ENCODE measurements around the gene DPF3. TPM values are rescaled to one million over a fixed set of nuclear protein-coding genes. Genes with fewer than 3 reads are reported as not detected.

Gene DPF3
- total RNA-seq, 6 experiments from 2014 or later, result 4.1 to 6.6 (median 5.4) TPM

- no peaks in the 10 kb centered on the region for H3K27me3 Mint-ChIP-seq (ENCODE audit: insufficient read depth)
- no peak for DNase-seq
- TF ChIP-seq CTCF (IDR thresholded peaks at IDR 0.05), result no peak
- no peak overlapping the region for H3K4me3 Mint-ChIP-seq
- H3K27ac Mint-ChIP-seq, result no peak overlapping the region
- H3K9me3 Mint-ChIP-seq, result peaks cover 2% of the 10 kb centered on the region
- H3K36me3 Mint-ChIP-seq (ENCODE audit: low read depth), result peaks cover 14% of the 10 kb centered on the region
- H3K4me1 Mint-ChIP-seq (ENCODE audit: low read depth), result peaks cover 55% of the 10 kb centered on the region
These were observed 151.1 kb downstream of the DPF3 start for GRCh38 chr14:72742838-72743195.

GRCh38 chr14:72742118-72742837 is 151.6 kb downstream of the DPF3 start:
- DNase-seq, result no peak
- peaks cover 55% of the 10 kb centered on the region for H3K4me1 Mint-ChIP-seq (ENCODE audit: low read depth)
- no peaks in the 10 kb centered on the region for H3K9me3 Mint-ChIP-seq
- peaks cover 11% of the 10 kb centered on the region; the same call in 1 of the 2 replicates for H3K36me3 Mint-ChIP-seq (ENCODE audit: low read depth)
- TF ChIP-seq CTCF (IDR thresholded peaks at IDR 0.05), result no peak
- no peak overlapping the region for H3K4me3 Mint-ChIP-seq
- H3K27ac Mint-ChIP-seq, result no peak overlapping the region
- no peaks in the 10 kb centered on the region for H3K27me3 Mint-ChIP-seq (ENCODE audit: insufficient read depth)

- DNase-seq, result no peak
- no peak overlapping the region for H3K27ac Mint-ChIP-seq
- TF ChIP-seq CTCF (IDR thresholded peaks at IDR 0.05), result no peak
- H3K9me3 Mint-ChIP-seq, result no peaks in the 10 kb centered on the region
- H3K27me3 Mint-ChIP-seq (ENCODE audit: insufficient read depth), result no peaks in the 10 kb centered on the region
- H3K4me3 Mint-ChIP-seq, result no peak overlapping the region
- peaks cover 11% of the 10 kb centered on the region; the same call in 1 of the 2 replicates for H3K36me3 Mint-ChIP-seq (ENCODE audit: low read depth)
- H3K4me1 Mint-ChIP-seq (ENCODE audit: low read depth), result peaks cover 55% of the 10 kb centered on the region
These were observed 152.1 kb downstream of the DPF3 start for GRCh38 chr14:72741826-72742117.

- TF ChIP-seq CTCF (IDR thresholded peaks at IDR 0.05), result no peak
- DNase-seq, result no peak
- Mint-ChIP-seq H3K27ac (no peak overlapping the region), H3K4me1 (ENCODE audit: low read depth) (peaks cover 55% of the 10 kb centered on the region), H3K9me3 (no peaks in the 10 kb centered on the region), H3K36me3 (ENCODE audit: low read depth) (peaks cover 11% of the 10 kb centered on the region; the same call in 1 of the 2 replicates), H3K4me3 (no peak overlapping the region), H3K27me3 (ENCODE audit: insufficient read depth) (no peaks in the 10 kb centered on the region)
These were observed 152.7 kb downstream of the DPF3 start for GRCh38 chr14:72740966-72741825.

GRCh38 chr14:72740504-72740961 is 153.4 kb downstream of the DPF3 start:
- no peak overlapping the region for H3K4me3 Mint-ChIP-seq
- H3K36me3 Mint-ChIP-seq (ENCODE audit: low read depth), result peaks cover 11% of the 10 kb centered on the region; the same call in 1 of the 2 replicates

More at GRCh38 chr14:72740504-72740961, 153.4 kb downstream of the DPF3 start:
- Mint-ChIP-seq H3K27ac (no peak overlapping the region), H3K4me1 (ENCODE audit: low read depth) (peaks cover 55% of the 10 kb centered on the region), H3K9me3 (no peaks in the 10 kb centered on the region), H3K27me3 (ENCODE audit: insufficient read depth) (no peaks in the 10 kb centered on the region)
- TF ChIP-seq CTCF (IDR thresholded peaks at IDR 0.05), result no peak
- DNase-seq, result no peak
